HepG2 (cell line): ENCODE results near the gene ASAP2. TPM values are rescaled to one million over a fixed set of nuclear protein-coding genes. Genes with fewer than 3 reads are reported as not detected.

Experiments used
- BCL3 ChIP-seq: sonication (generic); formaldehyde crosslinking; IDR thresholded peaks from 2 replicates; pipeline ENCODE4 v1.5.1; 2020; ENCODE audit warnings: mild to moderate bottlenecking, missing genetic modification reagents, moderate library complexity
- DZIP1 ChIP-seq: sonication (generic); formaldehyde crosslinking; IDR thresholded peaks from 2 replicates; pipeline ENCODE4 v1.5.0; 2020; ENCODE audit warnings: mild to moderate bottlenecking, missing genetic modification reagents
- GFI1 ChIP-seq: sonication (generic); formaldehyde crosslinking; IDR thresholded peaks from 2 replicates; pipeline ENCODE4 v1.5.0; 2020; ENCODE audit warnings: missing genetic modification reagents, mild to moderate bottlenecking, borderline replicate concordance
- GPN1 ChIP-seq: sonication (generic); formaldehyde crosslinking; IDR thresholded peaks from 2 replicates; pipeline ENCODE4 v1.5.1; 2020; ENCODE audit warnings: missing genetic modification reagents, borderline replicate concordance
- HIVEP1 ChIP-seq: sonication (generic); formaldehyde crosslinking; IDR thresholded peaks from 2 replicates; pipeline ENCODE4 v1.4.0; 2020; ENCODE audit warnings: mild to moderate bottlenecking, missing genetic modification reagents
- IKZF4 ChIP-seq: sonication (generic); formaldehyde crosslinking; IDR thresholded peaks from 2 replicates; pipeline ENCODE4 v1.5.1; 2020; ENCODE audit warnings: borderline replicate concordance, mild to moderate bottlenecking, low read depth, missing genetic modification reagents; ENCODE audit errors: not compliant biosample characterization
- KLF6 ChIP-seq: IDR thresholded peaks from 2 replicates; pipeline ENCODE4 v1.8.0; 2016; ENCODE audit warnings: missing biosample characterization, missing genetic modification reagents
- KLF9 ChIP-seq: IDR thresholded peaks from 2 replicates; pipeline ENCODE4 v1.6.1; 2016; ENCODE audit warnings: low read depth
- LBX2 ChIP-seq: sonication (generic); formaldehyde crosslinking; IDR thresholded peaks from 2 replicates; pipeline ENCODE4 v1.5.0; 2020; ENCODE audit warnings: missing genetic modification reagents, mild to moderate bottlenecking, borderline replicate concordance
- NBN ChIP-seq: fragments of 450-650 bp; conservative IDR thresholded peaks from 2 replicates; pipeline ENCODE4 v1.6.1; 2017
- NFYC ChIP-seq: IDR thresholded peaks from 2 replicates; pipeline ENCODE4 v1.6.1; 2016; ENCODE audit warnings: missing genetic modification reagents, missing compliant biosample characterization
- RBAK ChIP-seq: sonication (generic); formaldehyde crosslinking; IDR thresholded peaks from 2 replicates; pipeline ENCODE4 v1.5.1; 2020; ENCODE audit warnings: mild to moderate bottlenecking, missing genetic modification reagents
- RFXAP ChIP-seq: sonication (generic); formaldehyde crosslinking; IDR thresholded peaks from 2 replicates; pipeline ENCODE4 v1.4.0; 2020; ENCODE audit warnings: missing genetic modification reagents, borderline replicate concordance
- SP2 ChIP-seq: sonication (generic); formaldehyde crosslinking; IDR thresholded peaks from 2 replicates; pipeline ENCODE4 v1.5.1; 2020; ENCODE audit warnings: mild to moderate bottlenecking, missing genetic modification reagents
- TOPORS ChIP-seq: sonication (generic); formaldehyde crosslinking; IDR thresholded peaks from 2 replicates; pipeline ENCODE4 v1.8.0; 2023; ENCODE audit warnings: mild to moderate bottlenecking, missing genetic modification reagents
- UBTF ChIP-seq: sonication (generic); formaldehyde crosslinking; IDR thresholded peaks from 2 replicates; pipeline ENCODE4 v1.4.0; 2020; ENCODE audit warnings: mild to moderate bottlenecking, missing genetic modification reagents
- YEATS4 ChIP-seq: sonication (generic); formaldehyde crosslinking; IDR thresholded peaks from 2 replicates; pipeline ENCODE4 v1.4.0; 2020; ENCODE audit warnings: missing genetic modification reagents, borderline replicate concordance
- ZBTB2 ChIP-seq: sonication (generic); formaldehyde crosslinking; IDR thresholded peaks from 2 replicates; pipeline ENCODE4 v1.8.0; 2022; ENCODE audit warnings: low read depth, missing genetic modification reagents
- ZBTB20 ChIP-seq: sonication (generic); formaldehyde crosslinking; IDR thresholded peaks from 2 replicates; pipeline ENCODE4 v1.8.1; 2023; ENCODE audit warnings: missing genetic modification reagents, low read depth, mild to moderate bottlenecking, borderline replicate concordance
- ZNF121 ChIP-seq: sonication (generic); formaldehyde crosslinking; IDR thresholded peaks from 2 replicates; pipeline ENCODE4 v1.5.0; 2020; ENCODE audit warnings: mild to moderate bottlenecking, missing genetic modification reagents
- ZNF530 ChIP-seq: sonication (generic); formaldehyde crosslinking; IDR thresholded peaks from 2 replicates; pipeline ENCODE4 v1.5.0; 2020; ENCODE audit warnings: low read depth, mild to moderate bottlenecking, missing genetic modification reagents
- ZNF615 ChIP-seq: sonication (generic); formaldehyde crosslinking; IDR thresholded peaks from 2 replicates; pipeline ENCODE4 v1.5.0; 2020; ENCODE audit warnings: mild to moderate bottlenecking, missing genetic modification reagents, borderline replicate concordance
- ZNF740 ChIP-seq: sonication (generic); formaldehyde crosslinking; IDR thresholded peaks from 2 replicates; pipeline ENCODE4 v1.4.0; 2020; ENCODE audit warnings: missing genetic modification reagents
- polyA plus RNA-seq, 8 experiments: library from polyadenylated mRNA; depleted of rRNA in 3 of 8; stranded (reverse) in 7 of 8; unstranded in 1 of 8; fragments of >200 nt; fragmentation: Illumina TruSeq in 4 of 8; extraction: Trizol in 4 of 8; gene quantifications; 2 replicates each; pipeline versions ENCODE4 v1.2.1 to v1.2.3, GENCODE V29; 2011 to 2016; ENCODE audit warnings: low read depth in 4 of 8, missing spikeins in 1 of 8, mixed read lengths in 1 of 8; ENCODE audit not compliant: insufficient read depth in 1 of 8
- total RNA-seq, 5 experiments: library from RNA; depleted of rRNA; stranded (reverse); fragments of >200 nt; fragmentation: Illumina TruSeq; extraction: Trizol; gene quantifications; 2 replicates each; pipeline ENCODE4 v1.2.3, GENCODE V29; 2016; ENCODE audit warnings: low read depth in 1 of 5

ASAP2 gene
- total and polyA plus RNA-seq, 2 of the 13 experiments (the other 11 are each of a cell fraction or from before 2014, with no cell fraction given), result 7.3 to 22.3 TPM

GRCh38 chr2:9388199-9388681 is 181.6 kb downstream of the ASAP2 start (continued):
- TF ChIP-seq GFI1 (CRISPR knock-in tag), result no peak
- no peak for TF ChIP-seq KLF9 (CRISPR knock-in tag)
- TF ChIP-seq KLF6 (CRISPR knock-in tag), result no peak
- no peak for TF ChIP-seq RFXAP (CRISPR knock-in tag)
- no peak for TF ChIP-seq SP2
- TF ChIP-seq RBAK (CRISPR knock-in tag), result no peak
- no peak for TF ChIP-seq BCL3
- no peak for TF ChIP-seq ZBTB2 (CRISPR knock-in tag)
- no peak for TF ChIP-seq NFYC (CRISPR knock-in tag)
- no peak for TF ChIP-seq ZNF530 (CRISPR knock-in tag)
- TF ChIP-seq ZNF121 (CRISPR knock-in tag), result no peak
- TF ChIP-seq DZIP1 (CRISPR knock-in tag), result no peak
- no peak for TF ChIP-seq ZBTB20
- TF ChIP-seq TOPORS (CRISPR knock-in tag), result no peak
- TF ChIP-seq HIVEP1 (CRISPR knock-in tag), result 0 out of 2 replicates have a peak, but pooled peaks have one; percentile 9
- no peak for TF ChIP-seq IKZF4 (CRISPR knock-in tag)
- TF ChIP-seq ZNF615, result no peak
- TF ChIP-seq UBTF (CRISPR knock-in tag), result no peak
- TF ChIP-seq NBN, result no peak
- no peak for TF ChIP-seq YEATS4 (CRISPR knock-in tag)
- TF ChIP-seq LBX2 (CRISPR knock-in tag), result no peak
- TF ChIP-seq ZNF740 (CRISPR knock-in tag), result 0 out of 2 replicates have a peak, but pooled peaks have one; percentile 53
- no peak for TF ChIP-seq GPN1 (CRISPR knock-in tag)
